ENCODE measurements around the gene RNF207.

DNA sequence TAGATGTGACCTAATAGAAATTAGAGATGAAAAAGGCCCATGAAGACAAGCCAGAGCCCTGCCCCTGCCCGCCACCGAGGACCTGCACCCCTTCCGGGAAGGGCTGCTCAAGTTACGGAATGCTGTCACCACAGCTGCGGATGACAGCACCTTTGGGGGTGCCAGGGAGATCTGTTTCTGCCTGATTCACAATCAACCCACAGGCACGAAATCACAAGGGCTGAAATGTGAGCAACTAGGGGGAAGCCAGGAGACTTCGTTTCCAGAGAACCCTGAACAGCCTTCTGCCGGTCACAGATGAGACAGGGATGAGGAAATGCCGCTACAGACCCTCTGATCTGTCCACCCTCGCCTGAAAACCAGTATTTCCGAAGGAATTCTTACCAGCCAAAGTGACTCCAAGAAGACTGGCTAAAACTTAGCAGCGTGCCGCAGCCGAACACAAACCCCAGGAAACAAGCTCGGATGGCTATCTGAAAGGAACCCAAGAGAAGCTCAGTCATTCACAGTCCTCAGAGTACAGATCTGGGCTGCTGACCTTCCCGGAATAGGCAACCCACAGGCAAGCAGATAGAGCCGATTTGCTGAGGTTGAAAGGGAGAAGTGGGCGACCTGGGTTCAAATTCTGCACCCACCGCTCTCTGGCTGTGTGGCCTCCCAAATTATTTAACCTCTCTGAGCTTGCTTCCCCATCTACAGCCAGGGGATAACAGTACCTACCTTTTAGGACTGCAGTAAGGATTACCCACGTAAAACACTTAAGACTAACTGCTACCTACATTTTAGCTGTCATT, 28.8 kb downstream of the RNF207 start:
- TF ChIP-seq, protein P1, sequence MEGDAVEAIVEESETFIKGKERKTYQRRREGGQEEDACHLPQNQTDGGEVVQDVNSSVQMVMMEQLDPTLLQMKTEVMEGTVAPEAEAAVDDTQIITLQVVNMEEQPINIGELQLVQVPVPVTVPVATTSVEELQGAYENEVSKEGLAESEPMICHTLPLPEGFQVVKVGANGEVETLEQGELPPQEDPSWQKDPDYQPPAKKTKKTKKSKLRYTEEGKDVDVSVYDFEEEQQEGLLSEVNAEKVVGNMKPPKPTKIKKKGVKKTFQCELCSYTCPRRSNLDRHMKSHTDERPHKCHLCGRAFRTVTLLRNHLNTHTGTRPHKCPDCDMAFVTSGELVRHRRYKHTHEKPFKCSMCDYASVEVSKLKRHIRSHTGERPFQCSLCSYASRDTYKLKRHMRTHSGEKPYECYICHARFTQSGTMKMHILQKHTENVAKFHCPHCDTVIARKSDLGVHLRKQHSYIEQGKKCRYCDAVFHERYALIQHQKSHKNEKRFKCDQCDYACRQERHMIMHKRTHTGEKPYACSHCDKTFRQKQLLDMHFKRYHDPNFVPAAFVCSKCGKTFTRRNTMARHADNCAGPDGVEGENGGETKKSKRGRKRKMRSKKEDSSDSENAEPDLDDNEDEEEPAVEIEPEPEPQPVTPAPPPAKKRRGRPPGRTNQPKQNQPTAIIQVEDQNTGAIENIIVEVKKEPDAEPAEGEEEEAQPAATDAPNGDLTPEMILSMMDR (IDR thresholded peaks at IDR 0.05; ENCODE audit: control extremely low read depth in 1 of 3, insufficient read depth in 1 of 3, low read depth in 1 of 3, low read length in 3 of 3): no peak
- TF ChIP-seq SIX5 (IDR thresholded peaks at IDR 0.05; ENCODE audit: low read depth, low read length) (no peak), BRCA1 (IDR thresholded peaks at IDR 0.05; ENCODE audit: low read depth, low read length) (no peak), JUND (IDR thresholded peaks at IDR 0.05; ENCODE audit: low read length) (no peak), PHF8 (conservative IDR thresholded peaks at IDR 0.05; ENCODE audit: low read depth, low read length) (no peak), POLR2A (IDR thresholded peaks at IDR 0.05; ENCODE audit: control extremely low read depth in 1 of 2, low read depth in 2 of 2, low read length in 2 of 2) (no peak), TBP (IDR thresholded peaks at IDR 0.05; ENCODE audit: low read depth, low read length) (no peak), SIN3A (conservative IDR thresholded peaks at IDR 0.05 in 1 of 2, IDR thresholded peaks at IDR 0.05 in 1 of 2; ENCODE audit: low read depth in 1 of 2, low read length in 2 of 2) (no peak), POLR2AphosphoS5 (IDR thresholded peaks at IDR 0.05; ENCODE audit: low read depth, low read length) (no peak)
